ENCODE results near the gene ELF2.

GRCh38 chr4:139189417-139189749 is 12.4 kb upstream of the ELF2 start:
- TF ChIP-seq, protein P1, sequence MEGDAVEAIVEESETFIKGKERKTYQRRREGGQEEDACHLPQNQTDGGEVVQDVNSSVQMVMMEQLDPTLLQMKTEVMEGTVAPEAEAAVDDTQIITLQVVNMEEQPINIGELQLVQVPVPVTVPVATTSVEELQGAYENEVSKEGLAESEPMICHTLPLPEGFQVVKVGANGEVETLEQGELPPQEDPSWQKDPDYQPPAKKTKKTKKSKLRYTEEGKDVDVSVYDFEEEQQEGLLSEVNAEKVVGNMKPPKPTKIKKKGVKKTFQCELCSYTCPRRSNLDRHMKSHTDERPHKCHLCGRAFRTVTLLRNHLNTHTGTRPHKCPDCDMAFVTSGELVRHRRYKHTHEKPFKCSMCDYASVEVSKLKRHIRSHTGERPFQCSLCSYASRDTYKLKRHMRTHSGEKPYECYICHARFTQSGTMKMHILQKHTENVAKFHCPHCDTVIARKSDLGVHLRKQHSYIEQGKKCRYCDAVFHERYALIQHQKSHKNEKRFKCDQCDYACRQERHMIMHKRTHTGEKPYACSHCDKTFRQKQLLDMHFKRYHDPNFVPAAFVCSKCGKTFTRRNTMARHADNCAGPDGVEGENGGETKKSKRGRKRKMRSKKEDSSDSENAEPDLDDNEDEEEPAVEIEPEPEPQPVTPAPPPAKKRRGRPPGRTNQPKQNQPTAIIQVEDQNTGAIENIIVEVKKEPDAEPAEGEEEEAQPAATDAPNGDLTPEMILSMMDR (IDR thresholded peaks at IDR 0.05) = no peak
- TF ChIP-seq POLR2A (IDR thresholded peaks at IDR 0.05) = no peak

All from thyroid gland (tissue), 4 donors.